HepG2 (cell line): Measurements from ENCODE around the gene METTL1. TPM values are rescaled to one million over a fixed set of nuclear protein-coding genes. Genes with fewer than 3 reads are reported as not detected.
A peak's percentile ranks its signal among the peaks of the same experiment; 100 is the strongest.

Source experiments
- FOXP4 ChIP-seq: sonication (generic); formaldehyde crosslinking; IDR thresholded peaks from 2 replicates; pipeline ENCODE4 v1.4.0; 2020; ENCODE audit warnings: missing genetic modification reagents
- GPN1 ChIP-seq: sonication (generic); formaldehyde crosslinking; IDR thresholded peaks from 2 replicates; pipeline ENCODE4 v1.5.1; 2020; ENCODE audit warnings: missing genetic modification reagents, borderline replicate concordance
- HBP1 ChIP-seq: IDR thresholded peaks from 2 replicates; pipeline ENCODE4 v1.6.1; 2016; ENCODE audit warnings: low read depth, control low read depth
- HDAC2 ChIP-seq: sonication (generic); formaldehyde crosslinking; IDR thresholded peaks from 2 replicates; pipeline ENCODE4 v1.4.0; 2020; ENCODE audit warnings: missing genetic modification reagents
- MLX ChIP-seq: IDR thresholded peaks from 2 replicates; pipeline ENCODE4 v1.6.1; 2016
- NFYB ChIP-seq: sonication (generic); formaldehyde crosslinking; IDR thresholded peaks from 2 replicates; pipeline ENCODE4 v1.4.0; 2020; ENCODE audit warnings: missing genetic modification reagents
- NKX3-1 ChIP-seq: sonication (generic); formaldehyde crosslinking; IDR thresholded peaks from 2 replicates; pipeline ENCODE4 v1.5.0; 2020; ENCODE audit warnings: missing genetic modification reagents
- PHF5A ChIP-seq: IDR thresholded peaks from one replicate; pipeline ENCODE4 v1.6.1; 2018; ENCODE audit warnings: low read depth, missing genetic modification reagents; ENCODE audit not compliant: unreplicated experiment
- REL ChIP-seq: sonication (generic); formaldehyde crosslinking; conservative IDR thresholded peaks from 2 replicates; pipeline ENCODE4 v1.8.0; 2022; ENCODE audit warnings: mild to moderate bottlenecking, missing genetic modification reagents, moderate library complexity
- REST ChIP-seq, 2 experiments: IDR thresholded peaks; 2 replicates each; pipeline ENCODE4 v1.6.1; 2011 to 2012; ENCODE audit warnings: low read length in 2 of 2, borderline replicate concordance in 1 of 2, low read depth in 1 of 2, mild to moderate bottlenecking in 1 of 2, moderate library complexity in 1 of 2
- YEATS2 ChIP-seq: sonication (generic); formaldehyde crosslinking; IDR thresholded peaks from 2 replicates; pipeline ENCODE4 v1.4.0; 2020; ENCODE audit warnings: missing genetic modification reagents, borderline replicate concordance
- ZBTB37 ChIP-seq: sonication (generic); formaldehyde crosslinking; IDR thresholded peaks from 2 replicates; pipeline ENCODE4 v1.4.0; 2020; ENCODE audit warnings: mild to moderate bottlenecking, missing genetic modification reagents
- ZMAT3 ChIP-seq: sonication (generic); formaldehyde crosslinking; conservative IDR thresholded peaks from 2 replicates; pipeline ENCODE4 v1.7.0; 2021; ENCODE audit warnings: missing genetic modification reagents
- ZNF160 ChIP-seq: sonication (generic); formaldehyde crosslinking; IDR thresholded peaks from 2 replicates; pipeline ENCODE4 v1.8.0; 2022; ENCODE audit warnings: mild to moderate bottlenecking, inconsistent platforms, missing genetic modification reagents
- ZNF205 ChIP-seq: IDR thresholded peaks from 2 replicates; pipeline ENCODE4 v1.6.1; 2018; ENCODE audit warnings: missing biosample characterization, missing genetic modification reagents
- ZNF451 ChIP-seq: sonication (generic); formaldehyde crosslinking; IDR thresholded peaks from 2 replicates; pipeline ENCODE4 v1.5.0; 2020; ENCODE audit warnings: mild to moderate bottlenecking, missing genetic modification reagents
- ZNF546 ChIP-seq: sonication (generic); formaldehyde crosslinking; conservative IDR thresholded peaks from 2 replicates; pipeline ENCODE4 v1.8.1; 2023; ENCODE audit warnings: mild to moderate bottlenecking, missing genetic modification reagents
- ZNF766 ChIP-seq: sonication (generic); formaldehyde crosslinking; IDR thresholded peaks from 2 replicates; pipeline ENCODE4 v1.5.0; 2020; ENCODE audit warnings: missing genetic modification reagents, borderline replicate concordance
- ZNF816 ChIP-seq: sonication (generic); formaldehyde crosslinking; IDR thresholded peaks from 2 replicates; pipeline ENCODE4 v1.8.0; 2022; ENCODE audit warnings: missing genetic modification reagents, mild to moderate bottlenecking, borderline replicate concordance
- ZNF891 ChIP-seq: sonication (generic); formaldehyde crosslinking; IDR thresholded peaks from 2 replicates; pipeline ENCODE4 v1.5.0; 2020; ENCODE audit warnings: mild to moderate bottlenecking, missing genetic modification reagents
- ZSCAN12 ChIP-seq: sonication (generic); formaldehyde crosslinking; IDR thresholded peaks from 2 replicates; pipeline ENCODE4 v1.9.0; 2021; ENCODE audit warnings: mild to moderate bottlenecking, missing genetic modification reagents
- polyA plus RNA-seq, 8 experiments: library from polyadenylated mRNA; depleted of rRNA in 3 of 8; stranded (reverse) in 7 of 8; unstranded in 1 of 8; fragments of >200 nt; fragmentation: Illumina TruSeq in 4 of 8; extraction: Trizol in 4 of 8; gene quantifications; 2 replicates each; pipeline versions ENCODE4 v1.2.1 to v1.2.3, GENCODE V29; 2011 to 2016; ENCODE audit warnings: low read depth in 4 of 8, missing spikeins in 1 of 8, mixed read lengths in 1 of 8; ENCODE audit not compliant: insufficient read depth in 1 of 8
- total RNA-seq, 5 experiments: library from RNA; depleted of rRNA; stranded (reverse); fragments of >200 nt; fragmentation: Illumina TruSeq; extraction: Trizol; gene quantifications; 2 replicates each; pipeline ENCODE4 v1.2.3, GENCODE V29; 2016; ENCODE audit warnings: low read depth in 1 of 5

The METTL1 gene
- total and polyA plus RNA-seq, 2 of the 13 experiments (the other 11 are each of a cell fraction or from before 2014, with no cell fraction given): 34.7 to 36.9 TPM

- TF ChIP-seq FOXP4 (CRISPR knock-in tag) (0 out of 2 replicates have a peak, but pooled peaks have one; percentile 9), ZNF546 (CRISPR knock-in tag) (no peak), NFYB (peak; percentile 96), REL (CRISPR knock-in tag) (no peak), PHF5A (peak; percentile 8), REST (IDR thresholded peaks at IDR 0.05; ENCODE audit: borderline replicate concordance in 1 of 2, low read depth in 1 of 2, low read length in 2 of 2) (peak in 1 of 2 experiments; percentile 44; a peak in 1 of 4 replicates), ZNF891 (CRISPR knock-in tag) (no peak), ZNF205 (CRISPR knock-in tag) (no peak), MLX (CRISPR knock-in tag) (no peak), GPN1 (CRISPR knock-in tag) (no peak), ZNF816 (no peak), YEATS2 (CRISPR knock-in tag) (peak; percentile 55; the same call in 1 of the 2 replicates), NKX3-1 (CRISPR knock-in tag) (no peak), ZBTB37 (no peak), ZNF160 (no peak), HDAC2 (CRISPR knock-in tag) (0 out of 2 replicates have a peak, but pooled peaks have one; percentile 11), ZSCAN12 (CRISPR knock-in tag) (no peak), ZNF451 (CRISPR knock-in tag) (no peak), ZMAT3 (CRISPR knock-in tag) (no peak), ZNF766 (CRISPR knock-in tag) (no peak), HBP1 (CRISPR knock-in tag) (0 out of 2 replicates have a peak, but pooled peaks have one; percentile 44)
Measured at GRCh38 chr12:57744777-57745484, 27.0 kb downstream of the METTL1 start, which contains the start of gene TSPAN31 (continued).
